ENCODE results near the gene MACROD2. TPM values are rescaled to one million over a fixed set of nuclear protein-coding genes. Genes with fewer than 3 reads are reported as not detected.

Gene MACROD2
- total and polyA plus RNA-seq, 2 experiments from 2014 or later: 2.8 to 4.3 TPM

DNA sequence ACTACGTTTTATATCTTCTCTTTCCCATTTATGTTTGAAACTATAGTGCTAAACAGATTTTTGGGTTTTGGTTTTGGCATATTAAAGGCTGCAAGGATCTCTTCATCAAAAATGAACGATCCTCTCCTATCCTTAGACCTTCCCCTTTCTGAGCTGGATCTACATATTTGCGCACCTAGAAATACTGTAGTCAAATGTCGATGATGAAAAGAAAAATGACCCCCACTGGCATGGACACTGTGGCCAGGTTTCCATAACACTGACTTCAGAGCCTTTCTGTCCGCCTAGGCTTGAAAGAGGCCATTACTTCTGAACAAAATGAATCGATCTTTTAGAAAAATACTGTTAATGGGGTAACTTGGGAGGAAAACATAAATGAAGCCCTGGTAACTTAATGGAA lies 336.3 kb downstream of the MACROD2 start (continued):
- TF ChIP-seq, protein P1, sequence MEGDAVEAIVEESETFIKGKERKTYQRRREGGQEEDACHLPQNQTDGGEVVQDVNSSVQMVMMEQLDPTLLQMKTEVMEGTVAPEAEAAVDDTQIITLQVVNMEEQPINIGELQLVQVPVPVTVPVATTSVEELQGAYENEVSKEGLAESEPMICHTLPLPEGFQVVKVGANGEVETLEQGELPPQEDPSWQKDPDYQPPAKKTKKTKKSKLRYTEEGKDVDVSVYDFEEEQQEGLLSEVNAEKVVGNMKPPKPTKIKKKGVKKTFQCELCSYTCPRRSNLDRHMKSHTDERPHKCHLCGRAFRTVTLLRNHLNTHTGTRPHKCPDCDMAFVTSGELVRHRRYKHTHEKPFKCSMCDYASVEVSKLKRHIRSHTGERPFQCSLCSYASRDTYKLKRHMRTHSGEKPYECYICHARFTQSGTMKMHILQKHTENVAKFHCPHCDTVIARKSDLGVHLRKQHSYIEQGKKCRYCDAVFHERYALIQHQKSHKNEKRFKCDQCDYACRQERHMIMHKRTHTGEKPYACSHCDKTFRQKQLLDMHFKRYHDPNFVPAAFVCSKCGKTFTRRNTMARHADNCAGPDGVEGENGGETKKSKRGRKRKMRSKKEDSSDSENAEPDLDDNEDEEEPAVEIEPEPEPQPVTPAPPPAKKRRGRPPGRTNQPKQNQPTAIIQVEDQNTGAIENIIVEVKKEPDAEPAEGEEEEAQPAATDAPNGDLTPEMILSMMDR (conservative IDR thresholded peaks at IDR 0.05; ENCODE audit: low read depth in 2 of 2): no peak
- no peak for TF ChIP-seq STAT1 (IDR thresholded peaks at IDR 0.05; ENCODE audit: unreplicated experiment)
- TF ChIP-seq, protein P2, sequence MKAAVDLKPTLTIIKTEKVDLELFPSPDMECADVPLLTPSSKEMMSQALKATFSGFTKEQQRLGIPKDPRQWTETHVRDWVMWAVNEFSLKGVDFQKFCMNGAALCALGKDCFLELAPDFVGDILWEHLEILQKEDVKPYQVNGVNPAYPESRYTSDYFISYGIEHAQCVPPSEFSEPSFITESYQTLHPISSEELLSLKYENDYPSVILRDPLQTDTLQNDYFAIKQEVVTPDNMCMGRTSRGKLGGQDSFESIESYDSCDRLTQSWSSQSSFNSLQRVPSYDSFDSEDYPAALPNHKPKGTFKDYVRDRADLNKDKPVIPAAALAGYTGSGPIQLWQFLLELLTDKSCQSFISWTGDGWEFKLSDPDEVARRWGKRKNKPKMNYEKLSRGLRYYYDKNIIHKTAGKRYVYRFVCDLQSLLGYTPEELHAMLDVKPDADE (IDR thresholded peaks at IDR 0.05): no peak
- no peak for TF ChIP-seq JUNB (IDR thresholded peaks at IDR 0.05; ENCODE audit: unreplicated experiment)
- TF ChIP-seq CREB1 (CRISPR knock-in tag; IDR thresholded peaks at IDR 0.05; ENCODE audit: low read depth): no peak
- TF ChIP-seq, protein P3, sequence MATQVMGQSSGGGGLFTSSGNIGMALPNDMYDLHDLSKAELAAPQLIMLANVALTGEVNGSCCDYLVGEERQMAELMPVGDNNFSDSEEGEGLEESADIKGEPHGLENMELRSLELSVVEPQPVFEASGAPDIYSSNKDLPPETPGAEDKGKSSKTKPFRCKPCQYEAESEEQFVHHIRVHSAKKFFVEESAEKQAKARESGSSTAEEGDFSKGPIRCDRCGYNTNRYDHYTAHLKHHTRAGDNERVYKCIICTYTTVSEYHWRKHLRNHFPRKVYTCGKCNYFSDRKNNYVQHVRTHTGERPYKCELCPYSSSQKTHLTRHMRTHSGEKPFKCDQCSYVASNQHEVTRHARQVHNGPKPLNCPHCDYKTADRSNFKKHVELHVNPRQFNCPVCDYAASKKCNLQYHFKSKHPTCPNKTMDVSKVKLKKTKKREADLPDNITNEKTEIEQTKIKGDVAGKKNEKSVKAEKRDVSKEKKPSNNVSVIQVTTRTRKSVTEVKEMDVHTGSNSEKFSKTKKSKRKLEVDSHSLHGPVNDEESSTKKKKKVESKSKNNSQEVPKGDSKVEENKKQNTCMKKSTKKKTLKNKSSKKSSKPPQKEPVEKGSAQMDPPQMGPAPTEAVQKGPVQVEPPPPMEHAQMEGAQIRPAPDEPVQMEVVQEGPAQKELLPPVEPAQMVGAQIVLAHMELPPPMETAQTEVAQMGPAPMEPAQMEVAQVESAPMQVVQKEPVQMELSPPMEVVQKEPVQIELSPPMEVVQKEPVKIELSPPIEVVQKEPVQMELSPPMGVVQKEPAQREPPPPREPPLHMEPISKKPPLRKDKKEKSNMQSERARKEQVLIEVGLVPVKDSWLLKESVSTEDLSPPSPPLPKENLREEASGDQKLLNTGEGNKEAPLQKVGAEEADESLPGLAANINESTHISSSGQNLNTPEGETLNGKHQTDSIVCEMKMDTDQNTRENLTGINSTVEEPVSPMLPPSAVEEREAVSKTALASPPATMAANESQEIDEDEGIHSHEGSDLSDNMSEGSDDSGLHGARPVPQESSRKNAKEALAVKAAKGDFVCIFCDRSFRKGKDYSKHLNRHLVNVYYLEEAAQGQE (IDR thresholded peaks at IDR 0.05; ENCODE audit: unreplicated experiment): no peak
- TF ChIP-seq NANOG (IDR thresholded peaks at IDR 0.05; ENCODE audit: borderline replicate concordance): no peak
- no peak for TF ChIP-seq POLR2AphosphoS5 (IDR thresholded peaks at IDR 0.05; ENCODE audit: low read depth)
- TF ChIP-seq EZH2 (IDR thresholded peaks at IDR 0.05; ENCODE audit: low read depth, unreplicated experiment): no peak
- TF ChIP-seq EZH2phosphoT487 (IDR thresholded peaks at IDR 0.05; ENCODE audit: unreplicated experiment): no peak
- TF ChIP-seq ZNF114 (CRISPR knock-in tag; IDR thresholded peaks at IDR 0.05): no peak

DNA sequence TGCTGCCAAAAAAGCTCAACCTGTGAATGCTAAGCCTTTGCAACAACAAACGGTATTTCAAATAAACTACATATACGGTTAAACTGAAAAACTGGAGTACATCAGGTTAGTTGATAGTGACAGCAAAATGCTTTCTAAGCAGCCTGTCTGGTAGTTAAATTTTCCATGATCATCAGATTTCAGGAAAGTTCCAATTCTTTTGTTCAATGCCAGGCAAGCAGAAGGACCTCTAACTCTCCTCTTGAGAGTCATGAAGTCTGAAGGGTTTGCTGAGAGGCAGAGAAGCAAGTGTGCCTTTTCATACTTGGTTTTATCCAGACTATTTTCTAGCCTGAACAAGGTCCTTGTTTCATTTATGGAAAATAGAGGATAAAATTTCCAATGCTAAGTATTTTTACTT lies 337.6 kb downstream of the MACROD2 start:
- Histone ChIP-seq H3K4me2 (no peak overlapping the region), H3K27ac (ENCODE audit: low read depth) (no peak overlapping the region), H3K4me1 (ENCODE audit: insufficient read depth) (peaks cover 21% of the 10 kb centered on the region), H3K79me2 (replicated peaks; ENCODE audit: insufficient read depth) (no peaks in the 10 kb centered on the region), H3K36me3 (ENCODE audit: insufficient read depth) (no peaks in the 10 kb centered on the region), H2AFZ (no peak overlapping the region), H3F3A (replicated peaks; ENCODE audit: low read depth) (no peaks in the 10 kb centered on the region), H3K9me2 (ENCODE audit: insufficient read depth) (no peaks in the 10 kb centered on the region), H3K4me3 (no peak overlapping the region), H4K20me1 (replicated peaks; ENCODE audit: insufficient read depth) (no peaks in the 10 kb centered on the region), H3K27me3 (ENCODE audit: insufficient read depth) (peaks cover 36% of the 10 kb centered on the region)
- Mint-ChIP-seq H3K4me3 (no peak overlapping the region), H3K9me3 (no peaks in the 10 kb centered on the region), H3K4me1 (peaks cover 40% of the 10 kb centered on the region), H3K27me3 (ENCODE audit: insufficient read depth, low read depth, poor library complexity) (no peaks in the 10 kb centered on the region), H3K36me3 (ENCODE audit: low read depth) (no peaks in the 10 kb centered on the region), H3K27ac (no peak overlapping the region)
- no peak for DNase-seq (ENCODE audit: low spot score)
- ATAC-seq: no peak
- TF ChIP-seq JUNB (IDR thresholded peaks at IDR 0.05; ENCODE audit: unreplicated experiment): no peak
- no peak for TF ChIP-seq CREB1 (CRISPR knock-in tag; IDR thresholded peaks at IDR 0.05; ENCODE audit: low read depth)
- TF ChIP-seq, protein P1 (conservative IDR thresholded peaks at IDR 0.05; ENCODE audit: low read depth in 2 of 2): no peak
- TF ChIP-seq NANOG (IDR thresholded peaks at IDR 0.05; ENCODE audit: borderline replicate concordance): no peak
- TF ChIP-seq, protein P2 (IDR thresholded peaks at IDR 0.05): no peak
- no peak for TF ChIP-seq POLR2AphosphoS5 (IDR thresholded peaks at IDR 0.05; ENCODE audit: low read depth)
- TF ChIP-seq EZH2 (IDR thresholded peaks at IDR 0.05; ENCODE audit: low read depth, unreplicated experiment): no peak

Data from GM23338 (cell line).